Body of pancreas (tissue), 4 donors: ENCODE measurements around the gene DCBLD1. TPM values are rescaled to one million over a fixed set of nuclear protein-coding genes. Genes with fewer than 3 reads are reported as not detected.

ENCODE experiments used
- ATAC-seq: fragments of 150-250 bp; one replicate; pipeline ENCODE4 v1.9.1; 2016
- DNase-seq, 4 donors: peaks; one replicate each; pipeline ENCODE4 v3.0.0-alpha.2; 2019
- H3K27ac ChIP-seq, 4 donors: fragments of 200-600 bp; sonication (generic); 1 replicate in 3 of 4; 2 replicates in 1 of 4; pipeline versions ENCODE4 v1.5.1 to v1.6.1; 2016 to 2019; ENCODE audit warnings: mild to moderate bottlenecking in 1 of 4, mixed read lengths in 1 of 4, moderate library complexity in 1 of 4
- H3K27me3 ChIP-seq, 2 donors: fragments of 200-600 bp; sonication (generic); one replicate each; pipeline ENCODE4 v1.6.0; 2016; ENCODE audit warnings: mild to moderate bottlenecking in 1 of 2
- H3K36me3 ChIP-seq, 2 donors: fragments of 200-600 bp; sonication (generic); replicated peaks in 1 of 2; 2 replicates each; pipeline ENCODE4 v1.5.1; 2016; ENCODE audit warnings: low read depth in 2 of 2; ENCODE audit not compliant: insufficient read depth in 1 of 2
- H3K4me1 ChIP-seq: fragments of 200-600 bp; sonication (generic); one replicate; pipeline ENCODE4 v1.6.0; 2016
- H3K4me3 ChIP-seq, 2 donors: fragments of 200-600 bp; sonication (generic); 1 replicate in 1 of 2; 2 replicates in 1 of 2; pipeline ENCODE4 v1.5.1; 2016 to 2019
- H3K9me3 ChIP-seq, 3 donors: fragments of 200-600 bp; sonication (generic); 1 replicate in 2 of 3; 2 replicates in 1 of 3; pipeline ENCODE4 v1.5.1; 2016
- CTCF ChIP-seq, 7 experiments: fragments of 450-650 bp in 4 of 7; fragments of 200-600 bp in 3 of 7; sonication (generic) in 3 of 7; IDR thresholded peaks; one replicate each; pipeline ENCODE4 v1.5.1; 2016 to 2019; ENCODE audit warnings: antibody characterized with exemption in 7 of 7
- POLR2A ChIP-seq, 3 donors: fragments of 450-650 bp; IDR thresholded peaks; one replicate each; pipeline ENCODE4 v1.6.1; 2016; ENCODE audit warnings: antibody characterized with exemption in 3 of 3, mild to moderate bottlenecking in 2 of 3
- WGBS, 2 donors: methylation state at CpG; one replicate each; pipeline ENCODE4 v1.1.5; 2017; 5-methylcytosine and 5-hydroxymethylcytosine counted together
- intact Hi-C: fragments of 100-400 bp; cut with DNase I; formaldehyde crosslinking; loops from one replicate; pipeline ENCODE4 v1.15.1; 2023
- total RNA-seq, 2 donors: library from RNA; depleted of rRNA; stranded (reverse); fragments of >200 nt; gene quantifications; one replicate each; pipeline ENCODE4 v1.1.0, GENCODE V29; 2016

The DCBLD1 gene
- total RNA-seq, 2 donors from 2014 or later = 10.6 to 11.5 TPM

- TF ChIP-seq CTCF (IDR thresholded peaks at IDR 0.05) (no peak), POLR2A (IDR thresholded peaks at IDR 0.05) (no peak)
- Histone ChIP-seq H3K4me3 (no peak overlapping the region), H3K9me3 (no peaks in the 10 kb centered on the region), H3K27ac (no peak overlapping the region), H3K4me1 (no peaks in the 10 kb centered on the region), H3K27me3 (no peaks in the 10 kb centered on the region), H3K36me3 (no peaks in the 10 kb centered on the region)
- intact Hi-C loops = loop anchor here (5.0 kb wide), 1 partner anchor 100 kb away; no protein-coding TSS in a partner anchor
- no peak for ATAC-seq
- WGBS, 2 donors = 79 to 86% methylated on average over 2 of the region's 2 CpGs
- no peak for DNase-seq
Measured at GRCh38 chr6:117552618-117553017, 70.1 kb downstream of the DCBLD1 start.

GRCh38 chr6:117553142-117553541 is 70.7 kb downstream of the DCBLD1 start:
- Histone ChIP-seq H3K27me3 (no peaks in the 10 kb centered on the region), H3K4me1 (no peaks in the 10 kb centered on the region), H3K36me3 (no peaks in the 10 kb centered on the region), H3K27ac (no peak overlapping the region), H3K9me3 (no peaks in the 10 kb centered on the region), H3K4me3 (no peak overlapping the region)
- TF ChIP-seq POLR2A (IDR thresholded peaks at IDR 0.05) = no peak
- no peak for TF ChIP-seq CTCF (IDR thresholded peaks at IDR 0.05)
- no peak for DNase-seq
- ATAC-seq = no peak
- 58 to 60% methylated on average over 3 of the region's 3 CpGs for WGBS, 2 donors
- intact Hi-C loops = loop anchor here (5.0 kb wide), 1 partner anchor 101 kb away; no protein-coding TSS in a partner anchor

- no peak overlapping the region for H3K27ac ChIP-seq
- DNase-seq (no peak), ATAC-seq (no peak)
- no peaks in the 10 kb centered on the region for H3K27me3 ChIP-seq
- no peaks in the 10 kb centered on the region for H3K4me1 ChIP-seq
- H3K9me3 ChIP-seq = no peaks in the 10 kb centered on the region
- intact Hi-C loops = no loop called here
- WGBS, 2 donors = 31 to 36% methylated on average over 3 of the region's 3 CpGs
- no peak overlapping the region for H3K4me3 ChIP-seq
- H3K36me3 ChIP-seq = no peaks in the 10 kb centered on the region
- TF ChIP-seq CTCF (IDR thresholded peaks at IDR 0.05) (no peak), POLR2A (IDR thresholded peaks at IDR 0.05) (no peak)
Measured at GRCh38 chr6:117555262-117555849, 72.9 kb downstream of the DCBLD1 start.

DNA sequence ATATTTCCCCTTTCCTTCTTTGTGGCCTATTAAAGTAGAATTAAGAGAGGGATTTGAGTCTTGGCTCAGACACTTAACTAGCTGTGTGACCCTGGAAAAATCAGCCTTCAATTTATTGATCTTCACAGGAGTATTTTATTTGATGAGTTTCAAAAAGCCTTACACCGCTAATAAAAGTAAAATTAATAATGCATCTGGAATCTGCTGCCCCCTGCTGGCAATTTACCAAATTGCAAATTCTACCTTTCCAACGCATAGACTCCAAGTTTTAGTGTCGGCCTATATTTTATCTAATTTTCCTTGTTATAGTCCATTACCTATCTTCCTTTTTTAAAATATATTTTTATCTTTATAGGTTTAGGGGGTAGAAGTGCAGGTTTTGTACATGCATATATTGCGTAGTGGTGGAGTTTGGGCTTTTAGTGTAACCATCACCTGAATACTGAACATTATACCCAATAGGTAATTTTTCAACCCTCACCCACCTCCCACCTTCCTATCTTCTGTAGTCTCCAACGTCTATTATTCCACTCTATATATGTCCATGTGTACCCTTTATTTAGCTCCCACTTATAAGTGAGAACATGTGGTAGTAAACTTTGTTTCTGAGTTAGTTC is 73.5 kb downstream of the DCBLD1 start:
- H3K27ac ChIP-seq = no peak overlapping the region
- ATAC-seq (peak; percentile 21), DNase-seq (peak; percentile 43 to 66 (median 56))
- H3K27me3 ChIP-seq = no peaks in the 10 kb centered on the region
- intact Hi-C loops = no loop called here
- no peaks in the 10 kb centered on the region for H3K4me1 ChIP-seq
- no peaks in the 10 kb centered on the region for H3K36me3 ChIP-seq
- H3K4me3 ChIP-seq = no peak overlapping the region
- TF ChIP-seq POLR2A (IDR thresholded peaks at IDR 0.05) (no peak), CTCF (IDR thresholded peaks at IDR 0.05) (peak; percentile 69 to 95 (median 78))
- WGBS, 2 donors = 15 to 18% methylated on average over 5 of the region's 5 CpGs
- no peaks in the 10 kb centered on the region for H3K9me3 ChIP-seq

GRCh38 chr6:117557951-117558350 is 75.5 kb downstream of the DCBLD1 start:
- WGBS, 2 donors = 67 to 73% methylated on average over 3 of the region's 3 CpGs
- Histone ChIP-seq H3K4me1 (no peaks in the 10 kb centered on the region), H3K9me3 (no peaks in the 10 kb centered on the region), H3K36me3 (peaks cover 3 to 6% of the 10 kb centered on the region in 2 donors), H3K4me3 (no peak overlapping the region), H3K27me3 (no peaks in the 10 kb centered on the region), H3K27ac (no peak overlapping the region)
- peak; percentile 48 for ATAC-seq
- intact Hi-C loops = no loop called here
- TF ChIP-seq POLR2A (IDR thresholded peaks at IDR 0.05) = no peak
- TF ChIP-seq CTCF (IDR thresholded peaks at IDR 0.05) = no peak
- DNase-seq = no peak
